Measurements from ENCODE around the gene OBP2A. TPM values are rescaled to one million over a fixed set of nuclear protein-coding genes. Genes with fewer than 3 reads are reported as not detected.

OBP2A gene
- total RNA-seq, 4 donors from 2014 or later, result not detected

- Histone ChIP-seq H3K36me3 (peaks cover 0 to 41% (median 9%) of the 10 kb centered on the region in 3 donors), H3K27ac (no peak overlapping the region), H3K4me3 (no peak overlapping the region), H3K9me3 (peaks cover 0 to 19% (median 0%) of the 10 kb centered on the region in 4 donors), H3K27me3 (no peaks in the 10 kb centered on the region), H3K4me1 (peaks cover 0 to 28% (median 13%) of the 10 kb centered on the region in 4 donors)
- 60 to 69% methylated on average over 13 to 20 of the region's 21 CpGs for WGBS, 2 donors
- TF ChIP-seq CTCF (IDR thresholded peaks at IDR 0.05) (peak; percentile 51 to 72 (median 58)), POLR2A (IDR thresholded peaks at IDR 0.05) (no peak)
- DNase-seq (ENCODE audit: low spot score in 2 of 2), result peak; percentile 40 to 54
Measured at GRCh38 chr9:135504262-135505243, 41.4 kb upstream of the OBP2A start.

DNA sequence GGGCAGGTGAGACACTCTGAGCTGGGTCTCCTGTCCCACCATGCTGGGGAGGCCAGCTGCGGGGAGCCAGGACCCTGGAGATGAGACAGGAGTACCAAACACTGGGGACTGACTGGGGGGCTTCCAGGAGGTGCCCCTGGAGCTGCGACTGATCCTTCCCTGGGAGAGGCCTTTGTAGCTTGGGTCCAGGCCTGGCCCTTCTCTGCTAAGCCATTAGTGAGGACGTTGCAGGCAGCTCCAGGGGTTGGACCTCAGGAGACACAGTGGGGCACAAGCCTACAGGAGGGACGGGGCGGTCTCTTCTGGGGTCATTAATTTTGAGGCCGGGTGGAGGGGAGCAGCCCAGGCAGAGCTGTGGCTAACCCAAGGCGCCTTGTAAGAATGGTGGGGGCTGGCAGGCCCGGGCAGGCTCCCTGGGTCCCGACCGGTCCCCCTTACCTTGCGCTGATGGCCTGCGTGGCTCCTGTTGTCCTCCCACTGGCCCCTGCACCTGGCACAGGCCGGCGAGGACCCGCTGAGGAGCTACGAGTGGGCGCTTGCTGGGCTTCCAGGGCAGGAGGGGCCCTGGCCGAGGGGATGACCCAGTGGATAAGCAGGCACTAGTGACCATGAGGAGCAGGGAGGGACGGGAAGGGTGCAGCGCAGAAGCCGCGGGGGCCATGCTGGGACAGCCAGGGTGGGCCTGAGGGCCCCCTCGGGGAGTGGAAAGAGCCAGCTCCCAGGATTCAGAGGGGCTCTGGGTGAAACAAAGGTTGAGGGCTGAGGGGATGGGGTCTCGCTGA, 40.3 kb upstream of the OBP2A start:
- no peak for DNase-seq (ENCODE audit: low spot score in 2 of 2)
- peaks cover 0 to 25% (median 0%) of the 10 kb centered on the region in 4 donors for H3K9me3 ChIP-seq
- WGBS, 2 donors, result 82 to 86% methylated on average over 11 to 20 of the region's 24 CpGs

DNA sequence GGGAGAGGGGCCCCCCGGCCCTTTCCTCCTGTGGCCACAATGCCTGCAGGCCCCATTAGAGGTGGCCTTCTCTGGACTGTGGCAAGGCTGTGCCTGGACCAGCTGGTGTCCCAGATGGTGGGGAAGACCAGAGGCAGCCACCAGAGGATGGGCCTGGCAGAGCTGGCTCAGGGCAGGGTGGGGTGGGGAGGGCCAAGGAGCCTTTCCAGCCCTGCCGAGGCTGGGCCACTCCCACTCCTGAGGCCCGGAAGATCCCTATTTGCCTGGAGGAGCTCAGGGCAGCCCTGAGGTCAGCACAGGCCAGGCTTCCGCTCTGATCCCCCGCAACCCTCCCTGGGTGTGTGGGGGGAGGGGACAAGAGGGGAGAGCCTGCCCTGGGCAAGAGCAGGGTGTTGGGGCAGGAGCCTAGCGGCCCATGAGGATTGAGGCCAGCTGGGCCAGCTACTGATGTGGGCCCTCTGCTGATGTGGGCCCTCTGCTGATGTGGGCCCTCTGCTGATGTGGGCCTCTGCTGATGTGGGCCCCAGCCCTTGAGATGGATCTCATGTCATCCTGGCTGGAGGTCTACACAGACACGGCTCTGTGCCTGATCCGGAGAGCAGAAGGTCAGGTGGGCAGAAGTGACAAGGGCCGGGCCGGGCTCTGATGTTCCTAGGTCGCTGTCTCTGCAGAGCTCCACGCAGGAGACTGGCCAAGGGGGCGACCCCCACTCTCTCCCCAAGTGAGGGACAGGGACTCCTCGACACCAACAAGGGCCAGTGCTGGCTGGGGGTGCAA, 39.4 kb upstream of the OBP2A start:
- H3K27ac ChIP-seq, result no peak overlapping the region
- H3K4me3 ChIP-seq, result no peak overlapping the region
- H3K36me3 ChIP-seq, result peaks cover 0 to 41% (median 9%) of the 10 kb centered on the region in 3 donors
- H3K27me3 ChIP-seq, result no peaks in the 10 kb centered on the region
- peaks cover 0 to 22% (median 8%) of the 10 kb centered on the region in 4 donors for H3K4me1 ChIP-seq
- DNase-seq (ENCODE audit: low spot score in 2 of 2), result no peak
- WGBS, 2 donors, result 47 to 48% methylated on average over 11 to 13 of the region's 14 CpGs
- peaks cover 0 to 25% (median 0%) of the 10 kb centered on the region in 4 donors for H3K9me3 ChIP-seq
- TF ChIP-seq CTCF (IDR thresholded peaks at IDR 0.05) (no peak), EP300 (IDR thresholded peaks at IDR 0.05) (no peak), POLR2A (IDR thresholded peaks at IDR 0.05) (no peak)

More for the DNA sequence above, 40.3 kb upstream of the OBP2A start:
- Histone ChIP-seq H3K36me3 (peaks cover 0 to 41% (median 9%) of the 10 kb centered on the region in 3 donors), H3K4me3 (no peak overlapping the region), H3K4me1 (peaks cover 0 to 26% (median 13%) of the 10 kb centered on the region in 4 donors), H3K27me3 (no peaks in the 10 kb centered on the region), H3K27ac (no peak overlapping the region)
- TF ChIP-seq EP300 (IDR thresholded peaks at IDR 0.05) (no peak), CTCF (IDR thresholded peaks at IDR 0.05) (no peak), POLR2A (IDR thresholded peaks at IDR 0.05) (no peak)

- TF ChIP-seq POLR2A (IDR thresholded peaks at IDR 0.05), result no peak
- no peak for TF ChIP-seq EP300 (IDR thresholded peaks at IDR 0.05)
- TF ChIP-seq CTCF (IDR thresholded peaks at IDR 0.05), result no peak
- 85 to 88% methylated on average over 18 to 23 of the region's 23 CpGs for WGBS, 2 donors
- Histone ChIP-seq H3K36me3 (peaks cover 0 to 34% (median 9%) of the 10 kb centered on the region in 3 donors), H3K9me3 (peaks cover 0 to 25% (median 0%) of the 10 kb centered on the region in 4 donors), H3K4me3 (no peak overlapping the region), H3K27me3 (no peaks in the 10 kb centered on the region), H3K27ac (no peak overlapping the region), H3K4me1 (peaks cover 0 to 13% (median under 1%) of the 10 kb centered on the region in 4 donors)
- DNase-seq (ENCODE audit: low spot score in 2 of 2), result no peak
Measured at GRCh38 chr9:135507104-135508035, 38.6 kb upstream of the OBP2A start.

Data from tibial nerve (tissue), 4 donors.